H1 (cell line): Measurements from ENCODE around the gene EPSTI1. TPM values are rescaled to one million over a fixed set of nuclear protein-coding genes. Genes with fewer than 3 reads are reported as not detected.

Experiments used
- CHD2 ChIP-seq: IDR thresholded peaks from 2 replicates; pipeline ENCODE4 v1.6.1; 2012; ENCODE audit warnings: low read length, improper control_type of control experiment
- CHD7 ChIP-seq: fragments of 300-600 bp; sonication (generic); IDR thresholded peaks from 2 replicates; pipeline ENCODE4 v1.7.1; 2012; ENCODE audit warnings: low read length, moderate library complexity, mild to moderate bottlenecking, inconsistent platforms; ENCODE audit not compliant: insufficient replicate concordance
- CTBP2 ChIP-seq: IDR thresholded peaks from 2 replicates; pipeline ENCODE4 v1.7.0; 2011; ENCODE audit warnings: borderline replicate concordance, mild to moderate bottlenecking, moderate library complexity, mixed read lengths, low read length; ENCODE audit not compliant: insufficient read depth, insufficient read length
- RBBP5 ChIP-seq: IDR thresholded peaks from 2 replicates; pipeline ENCODE4 v1.7.1; 2012; ENCODE audit warnings: low read depth, mild to moderate bottlenecking, inconsistent platforms, low read length, moderate library complexity, borderline replicate concordance
- polyA plus RNA-seq, 7 experiments: library from polyadenylated mRNA; depleted of rRNA in 3 of 7; stranded (reverse) in 5 of 7; unstranded in 2 of 7; fragments of >200 nt in 5 of 7; fragments of 200-250 nt in 2 of 7; gene quantifications; 1 replicate in 5 of 7; 2 replicates in 1 of 7; 4 replicates in 1 of 7; pipeline versions ENCODE4 v1.2.1 to v1.2.3, GENCODE V29; 2011 to 2013; ENCODE audit warnings: missing spikeins in 2 of 7, mixed read lengths in 2 of 7
- total RNA-seq: library from RNA; stranded (reverse); fragmentation: NEBNext Ultra II Directional; extraction: Animal tissue kit (Norgen Biotek cat#: 25700); gene quantifications from 2 replicates; pipeline ENCODE4 v1.2.1, GENCODE V29; 2021

EPSTI1 gene
- total and polyA plus RNA-seq, 2 of the 8 experiments (the other 6 are each of a cell fraction or from before 2014, with no cell fraction given), result 0.23 to 0.37 TPM

GRCh38 chr13:42836930-42837690 is 154.9 kb downstream of the EPSTI1 start (continued):
- TF ChIP-seq CHD2 (no peak), RBBP5 (no peak), CTBP2 (no peak), CHD7 (no peak)
